ENCODE measurements around the gene ROGDI.

ROGDI gene

GRCh38 chr16:4800290-4801041 is 2.0 kb downstream of the ROGDI start:
- Histone ChIP-seq H3K27me3 (ENCODE audit: insufficient read depth, low read length) (no peaks in the 10 kb centered on the region), H2AFZ (ENCODE audit: low read length, unreplicated experiment) (no peak overlapping the region), H3K79me2 (ENCODE audit: control insufficient read depth, insufficient read depth, low read length, unreplicated experiment) (no peaks in the 10 kb centered on the region), H3K36me3 (ENCODE audit: insufficient read depth, low read length) (no peaks in the 10 kb centered on the region), H3K4me3 (ENCODE audit: low read depth, low read length) (no peak overlapping the region), H3K4me1 (ENCODE audit: control insufficient read depth, insufficient read depth, low read length, unreplicated experiment) (peaks cover 3% of the 10 kb centered on the region), H3K27ac (ENCODE audit: low read depth, low read length) (no peak overlapping the region)

GRCh38 chr16:4799171-4799855 is 3.1 kb downstream of the ROGDI start:
- no peak overlapping the region for H2AFZ ChIP-seq (ENCODE audit: low read length, unreplicated experiment)
- peaks cover 3% of the 10 kb centered on the region for H3K4me1 ChIP-seq (ENCODE audit: control insufficient read depth, insufficient read depth, low read length, unreplicated experiment)
- H3K36me3 ChIP-seq (ENCODE audit: insufficient read depth, low read length): no peaks in the 10 kb centered on the region
- no peak overlapping the region for H3K4me3 ChIP-seq (ENCODE audit: low read depth, low read length)
- H3K27ac ChIP-seq (ENCODE audit: low read depth, low read length): no peak overlapping the region
- H3K79me2 ChIP-seq (ENCODE audit: control insufficient read depth, insufficient read depth, low read length, unreplicated experiment): no peaks in the 10 kb centered on the region
- H3K27me3 ChIP-seq (ENCODE audit: insufficient read depth, low read length): no peaks in the 10 kb centered on the region

GRCh38 chr16:4798456-4798855 is 4.0 kb downstream of the ROGDI start:
- no peaks in the 10 kb centered on the region for H3K36me3 ChIP-seq (ENCODE audit: insufficient read depth, low read length)
- H3K27ac ChIP-seq (ENCODE audit: low read depth, low read length): no peak overlapping the region
- no peaks in the 10 kb centered on the region for H3K27me3 ChIP-seq (ENCODE audit: insufficient read depth, low read length)
- no peaks in the 10 kb centered on the region for H3K79me2 ChIP-seq (ENCODE audit: control insufficient read depth, insufficient read depth, low read length, unreplicated experiment)
- no peak overlapping the region for H3K4me3 ChIP-seq (ENCODE audit: low read depth, low read length)
- H3K4me1 ChIP-seq (ENCODE audit: control insufficient read depth, insufficient read depth, low read length, unreplicated experiment): peaks cover 3% of the 10 kb centered on the region
- no peak overlapping the region for H2AFZ ChIP-seq (ENCODE audit: low read length, unreplicated experiment)

- H3K27ac ChIP-seq (ENCODE audit: low read depth, low read length): no peak overlapping the region
- H3K4me1 ChIP-seq (ENCODE audit: control insufficient read depth, insufficient read depth, low read length, unreplicated experiment): peaks cover 3% of the 10 kb centered on the region
- no peak overlapping the region for H3K4me3 ChIP-seq (ENCODE audit: low read depth, low read length)
- no peak overlapping the region for H2AFZ ChIP-seq (ENCODE audit: low read length, unreplicated experiment)
- no peaks in the 10 kb centered on the region for H3K27me3 ChIP-seq (ENCODE audit: insufficient read depth, low read length)
- no peaks in the 10 kb centered on the region for H3K36me3 ChIP-seq (ENCODE audit: insufficient read depth, low read length)
- H3K79me2 ChIP-seq (ENCODE audit: control insufficient read depth, insufficient read depth, low read length, unreplicated experiment): no peaks in the 10 kb centered on the region
These were observed 4.6 kb downstream of the ROGDI start for GRCh38 chr16:4797805-4798252.

GRCh38 chr16:4796982-4797804 is 5.2 kb downstream of the ROGDI start:
- no peaks in the 10 kb centered on the region for H3K79me2 ChIP-seq (ENCODE audit: control insufficient read depth, insufficient read depth, low read length, unreplicated experiment)
- H3K4me1 ChIP-seq (ENCODE audit: control insufficient read depth, insufficient read depth, low read length, unreplicated experiment): peaks cover 3% of the 10 kb centered on the region
- no peak overlapping the region for H3K4me3 ChIP-seq (ENCODE audit: low read depth, low read length)
- no peaks in the 10 kb centered on the region for H3K27me3 ChIP-seq (ENCODE audit: insufficient read depth, low read length)
- H3K36me3 ChIP-seq (ENCODE audit: insufficient read depth, low read length): no peaks in the 10 kb centered on the region
- no peak overlapping the region for H3K27ac ChIP-seq (ENCODE audit: low read depth, low read length)
- H2AFZ ChIP-seq (ENCODE audit: low read length, unreplicated experiment): no peak overlapping the region

GRCh38 chr16:4795828-4796572 is 6.4 kb downstream of the ROGDI start:
- H3K4me3 ChIP-seq (ENCODE audit: low read depth, low read length): no peak overlapping the region
- no peaks in the 10 kb centered on the region for H3K27me3 ChIP-seq (ENCODE audit: insufficient read depth, low read length)
- H3K36me3 ChIP-seq (ENCODE audit: insufficient read depth, low read length): no peaks in the 10 kb centered on the region
- H3K4me1 ChIP-seq (ENCODE audit: control insufficient read depth, insufficient read depth, low read length, unreplicated experiment): no peaks in the 10 kb centered on the region
- H3K27ac ChIP-seq (ENCODE audit: low read depth, low read length): no peak overlapping the region
- H3K79me2 ChIP-seq (ENCODE audit: control insufficient read depth, insufficient read depth, low read length, unreplicated experiment): no peaks in the 10 kb centered on the region
- no peak overlapping the region for H2AFZ ChIP-seq (ENCODE audit: low read length, unreplicated experiment)

- no peaks in the 10 kb centered on the region for H3K27me3 ChIP-seq (ENCODE audit: insufficient read depth, low read length)
- H3K36me3 ChIP-seq (ENCODE audit: insufficient read depth, low read length): no peaks in the 10 kb centered on the region
- no peak within 1 kb of the TSS for H2AFZ ChIP-seq (ENCODE audit: low read length, unreplicated experiment)
- no peaks in the 10 kb centered on the region for H3K4me1 ChIP-seq (ENCODE audit: control insufficient read depth, insufficient read depth, low read length, unreplicated experiment)
- H3K79me2 ChIP-seq (ENCODE audit: control insufficient read depth, insufficient read depth, low read length, unreplicated experiment): no peaks in the 10 kb centered on the region
- H3K4me3 ChIP-seq (ENCODE audit: low read depth, low read length): no peak within 1 kb of the TSS
- H3K27ac ChIP-seq (ENCODE audit: low read depth, low read length): no peak within 1 kb of the TSS
These were observed 7.1 kb downstream of the ROGDI start, which contains the start of gene SMIM22 for GRCh38 chr16:4795181-4795827. TSS of gene SMIM22 (plus strand) at chr16:4795369. CDS start at chr16:4795735, 366 bp downstream.

- no peak overlapping the region for H3K27ac ChIP-seq (ENCODE audit: low read depth, low read length)
- H3K4me1 ChIP-seq (ENCODE audit: control insufficient read depth, insufficient read depth, low read length, unreplicated experiment): no peaks in the 10 kb centered on the region
- H3K79me2 ChIP-seq (ENCODE audit: control insufficient read depth, insufficient read depth, low read length, unreplicated experiment): no peaks in the 10 kb centered on the region
- H3K36me3 ChIP-seq (ENCODE audit: insufficient read depth, low read length): no peaks in the 10 kb centered on the region
- no peak overlapping the region for H3K4me3 ChIP-seq (ENCODE audit: low read depth, low read length)
- H2AFZ ChIP-seq (ENCODE audit: low read length, unreplicated experiment): no peak overlapping the region
- no peaks in the 10 kb centered on the region for H3K27me3 ChIP-seq (ENCODE audit: insufficient read depth, low read length)
These were observed 9.4 kb downstream of the ROGDI start for GRCh38 chr16:4792951-4793513.

- no peak overlapping the region for H2AFZ ChIP-seq (ENCODE audit: low read length, unreplicated experiment)
- H3K79me2 ChIP-seq (ENCODE audit: control insufficient read depth, insufficient read depth, low read length, unreplicated experiment): no peaks in the 10 kb centered on the region
- no peak overlapping the region for H3K27ac ChIP-seq (ENCODE audit: low read depth, low read length)
- H3K27me3 ChIP-seq (ENCODE audit: insufficient read depth, low read length): no peaks in the 10 kb centered on the region
- H3K4me1 ChIP-seq (ENCODE audit: control insufficient read depth, insufficient read depth, low read length, unreplicated experiment): no peaks in the 10 kb centered on the region
- no peak overlapping the region for H3K4me3 ChIP-seq (ENCODE audit: low read depth, low read length)
- no peaks in the 10 kb centered on the region for H3K36me3 ChIP-seq (ENCODE audit: insufficient read depth, low read length)
These were observed 11.6 kb downstream of the ROGDI start for GRCh38 chr16:4790871-4791270.
